Middle frontal gyrus (tissue), 1 donor: Measurements from ENCODE around the gene KAT8.
"Not testable (repeated sequence)": the region's sequence is repeated elsewhere in the genome, so short reads cannot be mapped to it uniquely, and the experiment has no call there.

Experiments
- DNase-seq: peaks from one replicate; pipeline ENCODE4 v3.0.0-alpha.2; 2015; ENCODE audit warnings: low spot score; ENCODE audit errors: extremely low spot score

The KAT8 gene

GRCh38 chr16:31083556-31083955, 33.9 kb upstream of the KAT8 start:
- no peak for DNase-seq

- DNase-seq, result no peak
Observed at GRCh38 chr16:31083981-31084380, 33.5 kb upstream of the KAT8 start.

GRCh38 chr16:31084584-31085302, 32.7 kb upstream of the KAT8 start:
- DNase-seq, result no peak

GRCh38 chr16:31085411-31085810, 32.1 kb upstream of the KAT8 start:
- no peak for DNase-seq

GRCh38 chr16:31085873-31086628, 31.4 kb upstream of the KAT8 start:
- no peak for DNase-seq

- DNase-seq, result no peak
Observed at GRCh38 chr16:31086629-31086906, 30.9 kb upstream of the KAT8 start.

GRCh38 chr16:31087481-31087880, 30.0 kb upstream of the KAT8 start:
- DNase-seq, result no peak

GRCh38 chr16:31087971-31088370, 29.5 kb upstream of the KAT8 start:
- DNase-seq, result no peak

- no peak for DNase-seq
Observed at GRCh38 chr16:31088459-31089183, 28.8 kb upstream of the KAT8 start, which contains the start of gene PRSS53. Gene PRSS53, minus strand, starts transcription at chr16:31088943. Its CDS starts 134 bp downstream, at chr16:31088809.

- no peak for DNase-seq
Observed at GRCh38 chr16:31089199-31089598, 28.3 kb upstream of the KAT8 start.

- no peak for DNase-seq
Observed at GRCh38 chr16:31090540-31090939, 26.9 kb upstream of the KAT8 start.

- no peak for DNase-seq
Observed at GRCh38 chr16:31092330-31092729, 25.1 kb upstream of the KAT8 start.

GRCh38 chr16:31093132-31093703, 24.2 kb upstream of the KAT8 start:
- no peak for DNase-seq

- no peak for DNase-seq
Observed at GRCh38 chr16:31094088-31094423, 23.4 kb upstream of the KAT8 start.

GRCh38 chr16:31094424-31095120, 22.9 kb upstream of the KAT8 start, which contains the start of gene VKORC1:
Gene VKORC1, minus strand, starts transcription at chr16:31094797. Its CDS starts 68 bp downstream, at chr16:31094729.
- DNase-seq, result peak; percentile 91

- no peak for DNase-seq
Observed at GRCh38 chr16:31099860-31100638, 17.4 kb upstream of the KAT8 start.

GRCh38 chr16:31100876-31101641, 16.4 kb upstream of the KAT8 start:
- not testable (repeated sequence) for DNase-seq

- DNase-seq, result no peak
Observed at GRCh38 chr16:31105677-31106213, 11.7 kb upstream of the KAT8 start.
